ENCODE data around the gene NATD1. TPM values are rescaled to one million over a fixed set of nuclear protein-coding genes. Genes with fewer than 3 reads are reported as not detected.

NATD1 gene
- total and polyA plus RNA-seq, 11 donors = 8.0 to 38.4 (median 18.7) TPM

DNA sequence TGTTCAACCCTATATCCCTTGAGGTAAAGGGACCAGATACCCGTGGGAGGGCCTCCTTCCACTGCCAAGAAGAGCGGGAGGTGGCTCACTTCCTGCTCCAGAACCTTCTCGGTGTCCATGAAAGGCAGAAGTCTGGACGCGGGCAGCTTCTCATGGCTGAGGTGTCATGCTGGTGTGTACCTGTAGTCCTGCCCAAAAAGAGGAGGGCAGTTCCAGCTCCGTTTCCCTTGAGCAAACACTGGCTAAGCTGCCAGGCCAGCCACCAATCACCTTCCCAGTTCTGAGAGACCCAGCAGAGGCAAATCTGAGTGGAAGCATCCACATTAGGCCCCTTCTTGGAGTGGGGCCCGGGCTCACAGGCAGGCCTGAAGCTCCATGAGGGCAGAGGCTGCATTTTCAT, 44.9 kb downstream of the NATD1 start:
- Histone ChIP-seq H3K9me3 (no peaks in the 10 kb centered on the region), H3K36me3 (peaks cover 0 to 58% (median 18%) of the 10 kb centered on the region in 9 donors), H3K27ac (peak overlapping the region in 4 of 12 donors; percentile 2 to 71 (median 50)), H3K4me1 (peaks cover 9 to 96% (median 56%) of the 10 kb centered on the region in 12 donors), H3K27me3 (no peaks in the 10 kb centered on the region), H3K4me3 (no peak overlapping the region)
- WGBS, 4 donors = 51 to 74% (median 65%) methylated on average over 6 to 7 of the region's 7 CpGs
- intact Hi-C loops (cut with DNase I) = no loop called here
- DNase-seq = no peak
- ATAC-seq = no peak
- TF ChIP-seq, protein P1, sequence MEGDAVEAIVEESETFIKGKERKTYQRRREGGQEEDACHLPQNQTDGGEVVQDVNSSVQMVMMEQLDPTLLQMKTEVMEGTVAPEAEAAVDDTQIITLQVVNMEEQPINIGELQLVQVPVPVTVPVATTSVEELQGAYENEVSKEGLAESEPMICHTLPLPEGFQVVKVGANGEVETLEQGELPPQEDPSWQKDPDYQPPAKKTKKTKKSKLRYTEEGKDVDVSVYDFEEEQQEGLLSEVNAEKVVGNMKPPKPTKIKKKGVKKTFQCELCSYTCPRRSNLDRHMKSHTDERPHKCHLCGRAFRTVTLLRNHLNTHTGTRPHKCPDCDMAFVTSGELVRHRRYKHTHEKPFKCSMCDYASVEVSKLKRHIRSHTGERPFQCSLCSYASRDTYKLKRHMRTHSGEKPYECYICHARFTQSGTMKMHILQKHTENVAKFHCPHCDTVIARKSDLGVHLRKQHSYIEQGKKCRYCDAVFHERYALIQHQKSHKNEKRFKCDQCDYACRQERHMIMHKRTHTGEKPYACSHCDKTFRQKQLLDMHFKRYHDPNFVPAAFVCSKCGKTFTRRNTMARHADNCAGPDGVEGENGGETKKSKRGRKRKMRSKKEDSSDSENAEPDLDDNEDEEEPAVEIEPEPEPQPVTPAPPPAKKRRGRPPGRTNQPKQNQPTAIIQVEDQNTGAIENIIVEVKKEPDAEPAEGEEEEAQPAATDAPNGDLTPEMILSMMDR (IDR thresholded peaks at IDR 0.05) = no peak
- TF ChIP-seq POLR2A (IDR thresholded peaks at IDR 0.05) = no peak

DNA sequence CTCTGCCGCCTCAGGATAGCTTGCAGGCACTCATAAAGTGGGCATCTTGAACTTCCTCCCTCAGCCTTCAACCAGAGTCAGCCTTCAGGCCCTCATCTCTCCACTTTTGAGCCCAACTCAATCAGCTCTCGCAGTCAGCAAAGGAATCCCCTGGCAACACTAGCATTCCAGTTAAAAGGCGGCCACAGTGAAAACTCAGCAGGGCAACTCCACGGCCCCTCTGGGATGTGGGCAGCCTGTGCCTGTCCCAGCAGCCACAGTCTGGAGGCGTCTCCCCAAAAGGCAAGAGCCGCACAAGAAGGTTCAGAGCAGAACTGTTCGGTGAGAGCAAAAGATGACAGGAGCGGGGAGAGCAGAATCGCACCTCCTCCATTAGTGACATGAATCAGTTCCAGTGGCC, 48.3 kb downstream of the NATD1 start:
- H3K4me1 ChIP-seq = peaks cover 3 to 96% (median 43%) of the 10 kb centered on the region in 12 donors
- peaks cover 0 to 64% (median 13%) of the 10 kb centered on the region in 9 donors for H3K36me3 ChIP-seq
- no peak for ATAC-seq

DNA sequence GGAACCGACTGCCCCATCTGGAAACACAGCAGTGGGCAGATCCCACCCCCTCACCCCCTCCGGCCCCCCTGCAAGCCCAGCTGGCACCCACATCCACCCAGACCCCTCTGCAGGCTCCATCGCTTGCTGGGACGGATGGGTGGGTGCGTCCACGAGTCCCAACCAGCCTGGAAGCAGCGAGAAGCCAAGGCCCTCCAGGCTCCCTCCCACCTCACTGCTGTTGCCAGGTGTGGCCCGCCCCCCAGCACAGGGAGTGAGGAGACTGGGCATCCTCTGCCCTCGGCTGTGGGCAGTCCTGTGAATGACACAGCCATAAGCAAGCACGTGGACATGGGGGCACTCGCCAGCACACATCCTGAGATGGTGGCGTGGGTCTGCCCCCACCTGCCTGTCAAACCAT, 50.7 kb downstream of the NATD1 start:
- Histone ChIP-seq H3K36me3 (peaks cover 0 to 53% (median 16%) of the 10 kb centered on the region in 9 donors), H3K27ac (no peak overlapping the region), H3K9me3 (no peaks in the 10 kb centered on the region), H3K4me1 (peaks cover 0 to 77% (median 32%) of the 10 kb centered on the region in 12 donors), H3K4me3 (no peak overlapping the region), H3K27me3 (no peaks in the 10 kb centered on the region)
- no peak for DNase-seq
- WGBS, 4 donors = 69 to 88% (median 86%) methylated on average over 1 to 12 of the region's 12 CpGs
- intact Hi-C loops (cut with DNase I) = no loop called here
- ATAC-seq = no peak
- TF ChIP-seq, protein P1 (IDR thresholded peaks at IDR 0.05) = no peak
- no peak for TF ChIP-seq POLR2A (IDR thresholded peaks at IDR 0.05)

More for the DNA sequence above, 48.3 kb downstream of the NATD1 start:
- Histone ChIP-seq H3K9me3 (no peaks in the 10 kb centered on the region), H3K27me3 (no peaks in the 10 kb centered on the region), H3K27ac (no peak overlapping the region), H3K4me3 (no peak overlapping the region)
- intact Hi-C loops (cut with DNase I) = no loop called here
- TF ChIP-seq, protein P1 (IDR thresholded peaks at IDR 0.05) = no peak
- TF ChIP-seq POLR2A (IDR thresholded peaks at IDR 0.05) = no peak
- no peak for DNase-seq
- WGBS, 4 donors = 70 to 82% (median 80%) methylated on average over 6 to 9 of the region's 9 CpGs

DNA sequence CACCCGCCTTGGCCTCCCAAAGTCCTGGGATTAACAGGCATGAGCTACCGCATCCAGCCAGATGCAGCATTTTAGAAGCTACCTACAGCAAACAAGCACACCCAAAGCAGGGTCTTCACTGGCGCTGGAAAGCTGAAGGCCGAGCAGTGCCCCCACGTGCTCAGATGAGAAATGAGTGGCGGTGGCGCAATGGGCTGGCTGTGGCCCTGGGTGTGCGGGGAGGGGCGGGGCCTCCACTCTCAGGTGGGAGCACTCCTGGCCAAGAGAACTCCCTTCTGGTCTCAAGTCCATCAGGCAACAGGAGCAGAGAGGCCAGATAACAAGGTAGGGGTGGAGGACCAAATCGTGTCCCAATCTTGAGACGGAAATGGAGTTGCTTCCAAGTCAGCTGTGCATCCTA, 51.3 kb downstream of the NATD1 start:
- TF ChIP-seq, protein P1 (IDR thresholded peaks at IDR 0.05) = no peak
- no peak for TF ChIP-seq POLR2A (IDR thresholded peaks at IDR 0.05)
- 90 to 94% (median 91%) methylated on average over 11 of the region's 11 CpGs for WGBS, 4 donors
- Histone ChIP-seq H3K4me3 (no peak overlapping the region), H3K27ac (no peak overlapping the region), H3K4me1 (peaks cover 0 to 72% (median 32%) of the 10 kb centered on the region in 12 donors), H3K9me3 (no peaks in the 10 kb centered on the region), H3K36me3 (peaks cover 0 to 53% (median 20%) of the 10 kb centered on the region in 9 donors), H3K27me3 (no peaks in the 10 kb centered on the region)
- ATAC-seq (no peak), DNase-seq (no peak)
- intact Hi-C loops (cut with DNase I) = no loop called here
